Thyroid gland (tissue), 4 donors: ENCODE results near the gene RNF220.

ENCODE experiments used
- POLR2A ChIP-seq, 2 donors: fragments of 450-650 bp; IDR thresholded peaks; one replicate each; pipeline ENCODE4 v1.6.1; 2017; ENCODE audit warnings: antibody characterized with exemption in 2 of 2, mild to moderate bottlenecking in 2 of 2, moderate library complexity in 1 of 2
- TF ChIP-seq, protein P1 (sequence below), 6 experiments: fragments of 200-600 bp in 3 of 6; fragments of 450-650 bp in 3 of 6; sonication (generic) in 3 of 6; IDR thresholded peaks; one replicate each; pipeline ENCODE4 v1.5.1; 2016 to 2019; ENCODE audit warnings: antibody characterized with exemption in 6 of 6, mild to moderate bottlenecking in 2 of 6, inconsistent platforms in 1 of 6, moderate library complexity in 1 of 6

DNA sequence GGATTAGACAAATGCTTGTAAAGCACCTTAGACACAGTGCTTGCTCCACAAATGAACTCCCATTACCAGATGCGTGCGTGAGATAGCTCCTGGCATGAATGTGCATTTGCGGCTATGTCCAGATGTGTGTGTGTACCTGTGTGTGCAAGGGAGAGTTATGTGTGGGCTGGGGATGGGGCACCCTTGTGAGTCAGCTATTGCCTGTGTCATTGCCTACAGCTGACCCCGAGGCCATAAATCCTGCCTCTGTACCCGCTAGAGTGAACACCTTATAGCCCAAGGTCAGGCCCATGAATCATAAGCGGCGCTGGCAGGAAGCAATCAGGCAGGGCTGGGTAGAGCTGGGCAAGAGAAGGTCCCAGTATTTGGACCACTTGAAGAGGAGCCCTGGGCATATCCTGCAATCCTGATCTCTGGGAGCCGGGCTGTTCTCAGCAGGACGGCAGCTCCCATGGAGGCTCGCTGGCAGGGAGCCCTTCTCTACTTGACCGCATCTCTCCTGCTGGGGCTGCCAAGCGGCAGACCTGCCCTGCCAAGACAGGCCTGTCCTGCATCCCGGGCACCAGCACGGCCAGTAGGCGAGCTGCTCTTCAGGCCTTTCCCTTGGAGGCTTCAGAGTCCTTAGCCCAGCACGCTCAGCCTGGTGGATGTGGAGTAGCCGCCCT lies 182.9 kb downstream of the RNF220 start:
- TF ChIP-seq POLR2A (IDR thresholded peaks at IDR 0.05) = no peak
- TF ChIP-seq, protein P1, sequence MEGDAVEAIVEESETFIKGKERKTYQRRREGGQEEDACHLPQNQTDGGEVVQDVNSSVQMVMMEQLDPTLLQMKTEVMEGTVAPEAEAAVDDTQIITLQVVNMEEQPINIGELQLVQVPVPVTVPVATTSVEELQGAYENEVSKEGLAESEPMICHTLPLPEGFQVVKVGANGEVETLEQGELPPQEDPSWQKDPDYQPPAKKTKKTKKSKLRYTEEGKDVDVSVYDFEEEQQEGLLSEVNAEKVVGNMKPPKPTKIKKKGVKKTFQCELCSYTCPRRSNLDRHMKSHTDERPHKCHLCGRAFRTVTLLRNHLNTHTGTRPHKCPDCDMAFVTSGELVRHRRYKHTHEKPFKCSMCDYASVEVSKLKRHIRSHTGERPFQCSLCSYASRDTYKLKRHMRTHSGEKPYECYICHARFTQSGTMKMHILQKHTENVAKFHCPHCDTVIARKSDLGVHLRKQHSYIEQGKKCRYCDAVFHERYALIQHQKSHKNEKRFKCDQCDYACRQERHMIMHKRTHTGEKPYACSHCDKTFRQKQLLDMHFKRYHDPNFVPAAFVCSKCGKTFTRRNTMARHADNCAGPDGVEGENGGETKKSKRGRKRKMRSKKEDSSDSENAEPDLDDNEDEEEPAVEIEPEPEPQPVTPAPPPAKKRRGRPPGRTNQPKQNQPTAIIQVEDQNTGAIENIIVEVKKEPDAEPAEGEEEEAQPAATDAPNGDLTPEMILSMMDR (IDR thresholded peaks at IDR 0.05) = no peak
